ENCODE results near the gene MCEMP1. TPM values are rescaled to one million over a fixed set of nuclear protein-coding genes. Genes with fewer than 3 reads are reported as not detected.
A peak's percentile ranks its signal among the peaks of the same experiment; 100 is the strongest.

The MCEMP1 gene
- total and polyA plus RNA-seq, 2 of the 13 experiments (the other 11 are each of a cell fraction or from before 2014, with no cell fraction given), result not detected

DNA sequence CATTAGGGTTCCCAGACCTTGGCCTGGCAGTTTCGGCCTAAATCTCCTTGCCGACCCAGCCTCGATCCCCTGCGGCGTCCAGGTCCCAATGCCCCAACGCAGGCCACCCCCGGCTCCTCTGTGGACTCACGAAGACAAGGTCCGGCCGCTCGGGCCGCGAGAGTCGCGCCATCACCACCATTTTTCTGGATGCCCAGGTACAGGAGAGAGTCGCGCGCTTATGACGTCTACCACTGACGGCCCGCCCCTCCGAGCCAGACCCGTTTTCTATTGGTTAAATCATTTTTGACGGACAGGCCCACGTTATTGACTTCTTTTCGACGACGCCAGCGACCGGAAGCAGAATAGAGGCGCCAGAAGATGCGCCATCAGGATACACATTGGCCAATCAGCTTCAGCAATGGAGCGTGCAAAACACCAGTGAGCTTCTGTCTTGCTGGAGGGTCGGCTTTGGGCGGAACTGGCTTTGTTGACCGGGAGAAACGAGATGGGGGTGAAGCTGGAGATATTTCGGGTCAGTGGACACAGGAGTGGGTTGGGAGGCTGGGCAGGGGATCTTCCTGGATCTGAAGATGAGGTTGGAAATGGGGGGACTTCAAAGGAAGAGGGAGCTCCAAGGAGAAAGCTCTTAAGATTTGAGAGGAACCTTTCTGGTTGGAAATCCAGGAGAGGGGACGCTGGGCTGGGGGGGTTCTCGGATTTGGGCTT lies 47.4 kb upstream of the MCEMP1 start, which contains the start of the genes PET100 and XAB2 (continued):
- TF ChIP-seq ZNF530 (CRISPR knock-in tag; IDR thresholded peaks at IDR 0.05; ENCODE audit: low read depth) (no peak), MBD4 (IDR thresholded peaks at IDR 0.05; ENCODE audit: borderline replicate concordance, low read length) (no peak), REXO4 (CRISPR knock-in tag; IDR thresholded peaks at IDR 0.05; ENCODE audit: borderline replicate concordance) (no peak), HOXA9 (CRISPR knock-in tag; IDR thresholded peaks at IDR 0.05; ENCODE audit: borderline replicate concordance) (no peak), MTA1 (CRISPR knock-in tag; IDR thresholded peaks at IDR 0.05; ENCODE audit: borderline replicate concordance) (no peak), ZNF230 (CRISPR knock-in tag; IDR thresholded peaks at IDR 0.05) (no peak), ZSCAN25 (CRISPR knock-in tag; IDR thresholded peaks at IDR 0.05) (no peak; the same call in 1 of the 2 replicates), WIZ (CRISPR knock-in tag; IDR thresholded peaks at IDR 0.05) (no peak), NR3C1 (CRISPR knock-in tag; IDR thresholded peaks at IDR 0.05) (no peak), YEATS2 (CRISPR knock-in tag; IDR thresholded peaks at IDR 0.05; ENCODE audit: borderline replicate concordance) (peak; percentile 93), NKX3-1 (CRISPR knock-in tag; IDR thresholded peaks at IDR 0.05) (no peak), ZNF354B (CRISPR knock-in tag; IDR thresholded peaks at IDR 0.05) (no peak), ZNF329 (CRISPR knock-in tag; IDR thresholded peaks at IDR 0.05; ENCODE audit: low read depth) (no peak), KDM5B (CRISPR knock-in tag; IDR thresholded peaks at IDR 0.05; ENCODE audit: borderline replicate concordance) (peak; percentile 61; the same call in 1 of the 2 replicates), PAF1 (CRISPR knock-in tag; IDR thresholded peaks at IDR 0.05) (no peak), ZIK1 (CRISPR knock-in tag; IDR thresholded peaks at IDR 0.05; ENCODE audit: borderline replicate concordance, low read depth) (no peak), MED13 (CRISPR knock-in tag; IDR thresholded peaks at IDR 0.05) (peak; percentile 45; the same call in 1 of the 2 replicates), SOX6 (IDR thresholded peaks at IDR 0.05) (no peak), SOX6 (CRISPR knock-in tag; IDR thresholded peaks at IDR 0.05) (peak; percentile 65), GLI4 (CRISPR knock-in tag; IDR thresholded peaks at IDR 0.05; ENCODE audit: borderline replicate concordance) (no peak; the same call in 1 of the 2 replicates), JARID2 (CRISPR knock-in tag; IDR thresholded peaks at IDR 0.05; ENCODE audit: insufficient replicate concordance) (no peak)
- TF ChIP-seq, protein P1, sequence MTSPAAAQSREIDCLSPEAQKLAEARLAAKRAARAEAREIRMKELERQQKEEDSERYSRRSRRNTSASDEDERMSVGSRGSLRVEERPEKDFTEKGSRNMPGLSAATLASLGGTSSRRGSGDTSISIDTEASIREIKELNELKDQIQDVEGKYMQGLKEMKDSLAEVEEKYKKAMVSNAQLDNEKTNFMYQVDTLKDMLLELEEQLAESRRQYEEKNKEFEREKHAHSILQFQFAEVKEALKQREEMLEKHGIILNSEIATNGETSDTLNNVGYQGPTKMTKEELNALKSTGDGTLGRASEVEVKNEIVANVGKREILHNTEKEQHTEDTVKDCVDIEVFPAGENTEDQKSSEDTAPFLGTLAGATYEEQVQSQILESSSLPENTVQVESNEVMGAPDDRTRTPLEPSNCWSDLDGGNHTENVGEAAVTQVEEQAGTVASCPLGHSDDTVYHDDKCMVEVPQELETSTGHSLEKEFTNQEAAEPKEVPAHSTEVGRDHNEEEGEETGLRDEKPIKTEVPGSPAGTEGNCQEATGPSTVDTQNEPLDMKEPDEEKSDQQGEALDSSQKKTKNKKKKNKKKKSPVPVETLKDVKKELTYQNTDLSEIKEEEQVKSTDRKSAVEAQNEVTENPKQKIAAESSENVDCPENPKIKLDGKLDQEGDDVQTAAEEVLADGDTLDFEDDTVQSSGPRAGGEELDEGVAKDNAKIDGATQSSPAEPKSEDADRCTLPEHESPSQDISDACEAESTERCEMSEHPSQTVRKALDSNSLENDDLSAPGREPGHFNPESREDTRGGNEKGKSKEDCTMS (CRISPR knock-in tag; conservative IDR thresholded peaks at IDR 0.05), result no peak
- TF ChIP-seq, protein P2, sequence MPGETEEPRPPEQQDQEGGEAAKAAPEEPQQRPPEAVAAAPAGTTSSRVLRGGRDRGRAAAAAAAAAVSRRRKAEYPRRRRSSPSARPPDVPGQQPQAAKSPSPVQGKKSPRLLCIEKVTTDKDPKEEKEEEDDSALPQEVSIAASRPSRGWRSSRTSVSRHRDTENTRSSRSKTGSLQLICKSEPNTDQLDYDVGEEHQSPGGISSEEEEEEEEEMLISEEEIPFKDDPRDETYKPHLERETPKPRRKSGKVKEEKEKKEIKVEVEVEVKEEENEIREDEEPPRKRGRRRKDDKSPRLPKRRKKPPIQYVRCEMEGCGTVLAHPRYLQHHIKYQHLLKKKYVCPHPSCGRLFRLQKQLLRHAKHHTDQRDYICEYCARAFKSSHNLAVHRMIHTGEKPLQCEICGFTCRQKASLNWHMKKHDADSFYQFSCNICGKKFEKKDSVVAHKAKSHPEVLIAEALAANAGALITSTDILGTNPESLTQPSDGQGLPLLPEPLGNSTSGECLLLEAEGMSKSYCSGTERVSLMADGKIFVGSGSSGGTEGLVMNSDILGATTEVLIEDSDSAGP (CRISPR knock-in tag; IDR thresholded peaks at IDR 0.05; ENCODE audit: borderline replicate concordance), result peak; percentile 44; the same call in 1 of the 2 replicates
- TF ChIP-seq, protein P3, sequence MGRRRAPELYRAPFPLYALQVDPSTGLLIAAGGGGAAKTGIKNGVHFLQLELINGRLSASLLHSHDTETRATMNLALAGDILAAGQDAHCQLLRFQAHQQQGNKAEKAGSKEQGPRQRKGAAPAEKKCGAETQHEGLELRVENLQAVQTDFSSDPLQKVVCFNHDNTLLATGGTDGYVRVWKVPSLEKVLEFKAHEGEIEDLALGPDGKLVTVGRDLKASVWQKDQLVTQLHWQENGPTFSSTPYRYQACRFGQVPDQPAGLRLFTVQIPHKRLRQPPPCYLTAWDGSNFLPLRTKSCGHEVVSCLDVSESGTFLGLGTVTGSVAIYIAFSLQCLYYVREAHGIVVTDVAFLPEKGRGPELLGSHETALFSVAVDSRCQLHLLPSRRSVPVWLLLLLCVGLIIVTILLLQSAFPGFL (CRISPR knock-in tag; IDR thresholded peaks at IDR 0.05), result no peak

Data from HepG2 (cell line).